ENCODE data around the gene HDAC4. TPM values are rescaled to one million over a fixed set of nuclear protein-coding genes. Genes with fewer than 3 reads are reported as not detected.

The HDAC4 gene
- total RNA-seq, 1 donor from 2014 or later: 46.2 TPM

DNA sequence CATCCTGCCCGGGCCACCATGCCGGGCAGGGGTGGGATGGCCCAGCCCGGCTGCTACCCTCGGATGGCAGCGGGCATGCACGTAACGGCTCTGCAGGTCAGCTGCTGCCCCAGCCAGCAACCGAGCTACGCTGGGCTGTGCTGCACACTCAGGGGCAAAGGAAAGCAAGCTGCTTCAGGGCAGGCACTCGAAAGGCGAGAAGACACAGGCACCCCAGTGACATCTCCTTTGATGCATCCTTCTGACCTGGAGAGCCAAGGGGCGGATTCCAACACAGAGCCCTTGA is 8.8 kb downstream of the HDAC4 start:
- TF ChIP-seq, protein P1, sequence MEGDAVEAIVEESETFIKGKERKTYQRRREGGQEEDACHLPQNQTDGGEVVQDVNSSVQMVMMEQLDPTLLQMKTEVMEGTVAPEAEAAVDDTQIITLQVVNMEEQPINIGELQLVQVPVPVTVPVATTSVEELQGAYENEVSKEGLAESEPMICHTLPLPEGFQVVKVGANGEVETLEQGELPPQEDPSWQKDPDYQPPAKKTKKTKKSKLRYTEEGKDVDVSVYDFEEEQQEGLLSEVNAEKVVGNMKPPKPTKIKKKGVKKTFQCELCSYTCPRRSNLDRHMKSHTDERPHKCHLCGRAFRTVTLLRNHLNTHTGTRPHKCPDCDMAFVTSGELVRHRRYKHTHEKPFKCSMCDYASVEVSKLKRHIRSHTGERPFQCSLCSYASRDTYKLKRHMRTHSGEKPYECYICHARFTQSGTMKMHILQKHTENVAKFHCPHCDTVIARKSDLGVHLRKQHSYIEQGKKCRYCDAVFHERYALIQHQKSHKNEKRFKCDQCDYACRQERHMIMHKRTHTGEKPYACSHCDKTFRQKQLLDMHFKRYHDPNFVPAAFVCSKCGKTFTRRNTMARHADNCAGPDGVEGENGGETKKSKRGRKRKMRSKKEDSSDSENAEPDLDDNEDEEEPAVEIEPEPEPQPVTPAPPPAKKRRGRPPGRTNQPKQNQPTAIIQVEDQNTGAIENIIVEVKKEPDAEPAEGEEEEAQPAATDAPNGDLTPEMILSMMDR (IDR thresholded peaks at IDR 0.05; ENCODE audit: unreplicated experiment): no peak
- Mint-ChIP-seq H3K27me3 (no peaks in the 10 kb centered on the region), H3K9me3 (ENCODE audit: low read depth) (no peaks in the 10 kb centered on the region), H3K36me3 (ENCODE audit: insufficient read depth) (peaks cover 4% of the 10 kb centered on the region), H3K4me3 (ENCODE audit: low read depth) (no peak overlapping the region), H3K4me1 (ENCODE audit: low read depth) (peaks cover 12% of the 10 kb centered on the region), H3K27ac (no peak overlapping the region)
- no peak for DNase-seq (ENCODE audit: low spot score, unreplicated experiment)

GRCh38 chr2:239391286-239392071 is 9.3 kb downstream of the HDAC4 start:
- no peak overlapping the region for H3K27ac Mint-ChIP-seq
- no peak overlapping the region for H3K4me3 Mint-ChIP-seq (ENCODE audit: low read depth)
- H3K36me3 Mint-ChIP-seq (ENCODE audit: insufficient read depth): peaks cover 4% of the 10 kb centered on the region
- H3K9me3 Mint-ChIP-seq (ENCODE audit: low read depth): no peaks in the 10 kb centered on the region
- peaks cover 12% of the 10 kb centered on the region for H3K4me1 Mint-ChIP-seq (ENCODE audit: low read depth)
- TF ChIP-seq, protein P1 (IDR thresholded peaks at IDR 0.05; ENCODE audit: unreplicated experiment): no peak
- no peak for DNase-seq (ENCODE audit: low spot score, unreplicated experiment)
- no peaks in the 10 kb centered on the region for H3K27me3 Mint-ChIP-seq

DNA sequence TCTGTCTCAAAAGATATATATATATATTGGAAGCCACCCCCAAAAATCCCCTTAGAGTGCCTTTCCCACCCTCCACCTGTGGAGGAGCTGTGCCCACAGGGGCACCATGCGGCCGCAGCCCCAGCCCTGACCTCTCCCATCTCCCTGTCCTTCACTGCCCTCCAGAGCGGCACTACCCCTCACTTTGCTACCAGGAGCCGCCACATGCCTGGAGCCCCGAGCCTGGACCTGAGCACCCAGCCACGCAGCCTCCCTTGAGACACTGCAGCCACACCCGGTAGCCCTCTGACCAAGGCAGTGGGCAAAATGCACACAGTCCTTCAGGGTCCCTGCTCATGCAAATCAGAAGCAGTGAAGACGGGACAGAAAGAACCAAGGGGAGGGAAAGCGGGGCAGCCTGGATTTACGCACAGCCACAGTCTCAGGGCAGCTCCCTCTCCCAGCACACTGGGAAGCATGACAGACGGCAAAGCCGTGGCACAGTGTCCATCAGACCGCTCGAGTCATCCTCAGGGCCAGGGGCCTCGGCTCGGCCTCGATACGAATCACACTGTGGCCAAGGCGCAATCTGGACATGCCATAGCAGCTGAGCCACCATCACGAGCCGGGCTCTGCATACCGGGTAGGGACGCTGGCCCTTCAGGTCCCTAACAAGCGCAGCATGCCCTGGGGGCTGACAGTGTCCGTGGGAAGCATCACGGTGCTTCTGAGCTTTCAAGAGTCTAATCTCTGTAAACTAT is 10.1 kb downstream of the HDAC4 start:
- no peaks in the 10 kb centered on the region for H3K27me3 Mint-ChIP-seq
- H3K9me3 Mint-ChIP-seq (ENCODE audit: low read depth): no peaks in the 10 kb centered on the region
- H3K27ac Mint-ChIP-seq: no peak overlapping the region
- DNase-seq (ENCODE audit: low spot score, unreplicated experiment): no peak
- peaks cover 12% of the 10 kb centered on the region for H3K4me1 Mint-ChIP-seq (ENCODE audit: low read depth)
- H3K4me3 Mint-ChIP-seq (ENCODE audit: low read depth): no peak overlapping the region
- H3K36me3 Mint-ChIP-seq (ENCODE audit: insufficient read depth): peaks cover 4% of the 10 kb centered on the region
- TF ChIP-seq, protein P1 (IDR thresholded peaks at IDR 0.05; ENCODE audit: unreplicated experiment): no peak

DNA sequence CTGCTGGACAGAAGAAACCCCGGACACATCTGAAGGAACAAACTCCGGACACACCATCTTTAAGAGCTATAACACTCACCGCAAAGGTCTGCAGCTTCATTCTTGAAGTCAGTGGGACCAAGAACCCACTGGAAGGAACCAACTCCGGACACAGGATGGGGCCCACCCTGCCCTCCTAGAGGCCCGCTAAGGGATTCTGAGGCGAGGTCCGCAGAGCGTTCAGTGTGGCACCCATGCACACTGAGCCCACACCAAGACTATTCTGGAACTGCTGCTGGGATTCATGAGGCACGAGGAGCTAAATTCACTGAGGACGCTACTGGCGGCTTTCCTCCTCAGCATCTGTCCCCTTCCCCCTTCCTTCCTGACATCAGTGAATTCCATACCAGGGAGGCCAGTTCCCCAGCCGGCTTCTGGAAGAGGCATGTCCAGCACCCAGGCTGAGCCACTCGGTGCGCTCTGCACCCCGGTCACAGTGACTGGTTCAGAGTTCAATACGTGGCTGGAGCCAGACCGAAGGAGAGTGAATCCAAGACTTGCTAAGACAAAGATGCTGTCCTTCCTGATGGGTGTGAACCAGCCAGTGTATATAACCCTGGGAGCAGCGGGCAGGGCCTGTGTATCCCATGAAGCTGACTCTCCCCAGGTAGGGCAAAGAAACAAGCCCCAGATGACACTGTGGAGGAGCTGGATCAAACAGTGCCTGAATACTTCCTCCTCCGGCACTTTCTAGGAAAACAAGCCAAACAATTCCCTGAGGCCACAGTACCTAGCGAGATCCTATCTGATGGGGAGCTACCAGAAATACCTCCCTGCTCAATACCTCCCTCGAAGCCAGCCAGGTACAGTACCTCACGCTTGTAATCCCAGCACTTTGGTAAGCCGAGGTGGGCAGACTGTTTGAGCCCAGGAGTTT is 11.1 kb downstream of the HDAC4 start:
- H3K36me3 Mint-ChIP-seq (ENCODE audit: insufficient read depth): peaks cover 4% of the 10 kb centered on the region
- no peak for DNase-seq (ENCODE audit: low spot score, unreplicated experiment)
- no peaks in the 10 kb centered on the region for H3K9me3 Mint-ChIP-seq (ENCODE audit: low read depth)
- H3K4me1 Mint-ChIP-seq (ENCODE audit: low read depth): peaks cover 7% of the 10 kb centered on the region
- TF ChIP-seq, protein P1 (IDR thresholded peaks at IDR 0.05; ENCODE audit: unreplicated experiment): no peak
- H3K4me3 Mint-ChIP-seq (ENCODE audit: low read depth): no peak overlapping the region
- peak overlapping the region; percentile 41 for H3K27ac Mint-ChIP-seq
- H3K27me3 Mint-ChIP-seq: no peaks in the 10 kb centered on the region
